NB4 (cell line): Measurements from ENCODE around the gene ACAT2.
"Not testable (repeated sequence)": the region's sequence is repeated elsewhere in the genome, so short reads cannot be mapped to it uniquely, and the experiment has no call there.

Experiments
- DNase-seq: peaks from one replicate; pipeline ENCODE4 v3.0.0; 2010; ENCODE audit warnings: low read depth
- H3K4me3 ChIP-seq: one replicate; pipeline ENCODE4 v1.5.1; 2011; ENCODE audit warnings: mild to moderate bottlenecking, low read depth, low read length, moderate library complexity
- MYC ChIP-seq: IDR thresholded peaks from 2 replicates; pipeline ENCODE4 v1.6.1; 2011; ENCODE audit warnings: low read depth, low read length
- POLR2A ChIP-seq: IDR thresholded peaks from 2 replicates; pipeline ENCODE4 v1.6.1; 2011; ENCODE audit warnings: mild to moderate bottlenecking; ENCODE audit not compliant: insufficient read length; ENCODE audit errors: extremely low read depth
- TF ChIP-seq, protein P1 (sequence below): IDR thresholded peaks from 2 replicates; pipeline ENCODE4 v1.6.1; 2011; ENCODE audit warnings: low read depth, low read length
- TF ChIP-seq, protein P2 (sequence below): IDR thresholded peaks from one replicate; pipeline ENCODE4 v1.5.1; 2012; ENCODE audit warnings: low read depth, low read length

The ACAT2 gene

DNA sequence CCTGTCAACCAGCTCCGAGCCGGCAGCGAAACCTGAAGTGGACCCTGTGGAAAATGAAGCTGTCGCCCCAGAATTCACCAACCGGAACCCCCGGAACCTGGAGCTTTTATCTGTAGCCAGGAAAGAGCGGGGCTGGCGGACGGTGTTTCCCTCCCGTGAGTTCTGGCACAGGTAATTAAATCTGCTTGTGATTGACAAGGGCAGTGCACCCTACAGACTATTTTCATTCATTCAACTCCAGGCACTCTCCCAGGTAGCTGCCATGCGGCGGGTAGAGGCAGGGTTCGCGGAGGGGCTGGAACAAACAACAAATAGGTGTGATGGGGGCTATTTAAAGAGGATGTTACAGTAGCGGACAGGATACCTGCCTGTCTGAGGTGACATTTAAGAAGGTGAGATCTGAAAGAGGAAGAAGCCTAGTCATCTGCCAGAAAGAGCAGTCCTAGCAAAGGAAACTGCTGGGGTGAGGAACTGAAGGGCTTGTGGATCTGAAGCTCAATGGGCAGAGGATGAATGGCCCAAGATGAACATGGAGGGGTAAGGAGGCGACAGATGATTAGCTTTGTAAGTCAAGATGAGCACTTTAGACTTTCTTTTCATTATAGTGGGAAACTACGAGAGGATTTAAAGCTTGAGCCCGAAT lies 29.2 kb downstream of the ACAT2 start:
- peak overlapping the region; percentile 96 for H3K4me3 ChIP-seq
- TF ChIP-seq MYC (no peak), POLR2A (no peak)
- TF ChIP-seq, protein P1, sequence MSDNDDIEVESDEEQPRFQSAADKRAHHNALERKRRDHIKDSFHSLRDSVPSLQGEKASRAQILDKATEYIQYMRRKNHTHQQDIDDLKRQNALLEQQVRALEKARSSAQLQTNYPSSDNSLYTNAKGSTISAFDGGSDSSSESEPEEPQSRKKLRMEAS, result no peak
- TF ChIP-seq, protein P2, sequence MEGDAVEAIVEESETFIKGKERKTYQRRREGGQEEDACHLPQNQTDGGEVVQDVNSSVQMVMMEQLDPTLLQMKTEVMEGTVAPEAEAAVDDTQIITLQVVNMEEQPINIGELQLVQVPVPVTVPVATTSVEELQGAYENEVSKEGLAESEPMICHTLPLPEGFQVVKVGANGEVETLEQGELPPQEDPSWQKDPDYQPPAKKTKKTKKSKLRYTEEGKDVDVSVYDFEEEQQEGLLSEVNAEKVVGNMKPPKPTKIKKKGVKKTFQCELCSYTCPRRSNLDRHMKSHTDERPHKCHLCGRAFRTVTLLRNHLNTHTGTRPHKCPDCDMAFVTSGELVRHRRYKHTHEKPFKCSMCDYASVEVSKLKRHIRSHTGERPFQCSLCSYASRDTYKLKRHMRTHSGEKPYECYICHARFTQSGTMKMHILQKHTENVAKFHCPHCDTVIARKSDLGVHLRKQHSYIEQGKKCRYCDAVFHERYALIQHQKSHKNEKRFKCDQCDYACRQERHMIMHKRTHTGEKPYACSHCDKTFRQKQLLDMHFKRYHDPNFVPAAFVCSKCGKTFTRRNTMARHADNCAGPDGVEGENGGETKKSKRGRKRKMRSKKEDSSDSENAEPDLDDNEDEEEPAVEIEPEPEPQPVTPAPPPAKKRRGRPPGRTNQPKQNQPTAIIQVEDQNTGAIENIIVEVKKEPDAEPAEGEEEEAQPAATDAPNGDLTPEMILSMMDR, result no peak
- DNase-seq, result peak; percentile 57

GRCh38 chr6:159794976-159795375 lies 33.1 kb downstream of the ACAT2 start:
- not testable (repeated sequence) for H3K4me3 ChIP-seq, DNase-seq

- no peak for DNase-seq
- no peak for TF ChIP-seq POLR2A
- TF ChIP-seq, protein P2, result no peak
- TF ChIP-seq, protein P1, result no peak
- TF ChIP-seq MYC, result no peak
- no peak overlapping the region for H3K4me3 ChIP-seq
These were observed 35.7 kb downstream of the ACAT2 start for GRCh38 chr6:159797554-159797953.

DNA sequence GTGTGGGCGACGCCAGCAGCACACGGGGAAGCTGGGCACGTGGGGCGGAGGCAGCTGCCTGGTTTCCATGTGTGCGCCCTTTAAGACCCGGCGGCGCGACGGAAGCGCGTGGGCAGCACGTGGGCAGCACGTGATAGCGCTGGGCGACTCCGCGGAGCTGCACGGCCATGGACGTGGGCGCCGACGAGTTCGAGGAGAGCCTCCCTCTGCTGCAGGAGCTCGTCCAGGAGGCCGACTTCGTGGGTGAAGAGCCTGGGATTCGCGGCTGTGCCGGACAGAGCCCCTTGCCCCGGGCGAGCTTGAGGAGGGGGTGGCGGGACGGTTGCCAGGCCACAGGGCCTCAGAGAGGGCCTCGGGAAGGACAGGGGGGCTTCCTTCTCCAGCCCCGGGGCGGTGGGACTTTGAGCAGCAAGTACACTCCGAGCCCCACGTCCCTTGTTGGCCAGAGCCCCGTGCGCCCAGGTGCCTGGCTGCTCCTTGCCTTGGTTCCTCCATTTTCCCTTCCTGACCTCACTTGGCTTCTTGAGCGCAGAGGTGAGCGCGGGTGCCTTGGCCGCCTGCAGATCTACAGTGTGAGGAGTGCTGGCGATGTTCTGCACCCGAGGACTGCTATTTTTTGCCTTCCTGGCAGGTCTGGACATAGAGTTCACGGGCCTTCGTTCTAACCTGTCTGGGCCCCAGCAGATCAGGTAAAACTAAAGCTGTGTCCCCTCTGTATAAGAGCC lies 38.5 kb downstream of the ACAT2 start, which contains the start of gene PNLDC1:
Gene PNLDC1 (plus strand): TSS at position 136 of the 725 bp plus-strand sequence. CDS start 32 bp downstream, at position 168.
- H3K4me3 ChIP-seq, result no peak within 1 kb of the TSS
- TF ChIP-seq POLR2A, result no peak
- TF ChIP-seq, protein P1, result no peak
- no peak for TF ChIP-seq MYC
- TF ChIP-seq, protein P2, result no peak
- DNase-seq, result no peak

GRCh38 chr6:159801935-159802334 lies 40.1 kb downstream of the ACAT2 start:
- TF ChIP-seq, protein P1, result no peak
- TF ChIP-seq, protein P2, result no peak
- TF ChIP-seq POLR2A, result no peak
- H3K4me3 ChIP-seq, result no peak overlapping the region
- peak; percentile 81 for DNase-seq

GRCh38 chr6:159804504-159804903 lies 42.7 kb downstream of the ACAT2 start:
- TF ChIP-seq MYC, result no peak
- TF ChIP-seq, protein P1, result no peak
- no peak for TF ChIP-seq POLR2A
- TF ChIP-seq, protein P2, result no peak
- no peak overlapping the region for H3K4me3 ChIP-seq
- no peak for DNase-seq
